Upper lobe of left lung (tissue), 4 donors: ENCODE measurements around the gene KAT7.

Source experiments
- POLR2A ChIP-seq, 4 donors: fragments of 450-650 bp; IDR thresholded peaks; one replicate each; pipeline ENCODE4 v1.5.1; 2016 to 2017; ENCODE audit warnings: antibody characterized with exemption in 4 of 4, mild to moderate bottlenecking in 2 of 4
- TF ChIP-seq, protein P1 (sequence below), 6 experiments: fragments of 450-650 bp in 4 of 6; fragments of 200-600 bp in 2 of 6; sonication (generic) in 2 of 6; IDR thresholded peaks; one replicate each; pipeline ENCODE4 v1.5.1; 2016 to 2019; ENCODE audit warnings: antibody characterized with exemption in 6 of 6

GRCh38 chr17:49798182-49798581 is 9.7 kb downstream of the KAT7 start:
- TF ChIP-seq, protein P1, sequence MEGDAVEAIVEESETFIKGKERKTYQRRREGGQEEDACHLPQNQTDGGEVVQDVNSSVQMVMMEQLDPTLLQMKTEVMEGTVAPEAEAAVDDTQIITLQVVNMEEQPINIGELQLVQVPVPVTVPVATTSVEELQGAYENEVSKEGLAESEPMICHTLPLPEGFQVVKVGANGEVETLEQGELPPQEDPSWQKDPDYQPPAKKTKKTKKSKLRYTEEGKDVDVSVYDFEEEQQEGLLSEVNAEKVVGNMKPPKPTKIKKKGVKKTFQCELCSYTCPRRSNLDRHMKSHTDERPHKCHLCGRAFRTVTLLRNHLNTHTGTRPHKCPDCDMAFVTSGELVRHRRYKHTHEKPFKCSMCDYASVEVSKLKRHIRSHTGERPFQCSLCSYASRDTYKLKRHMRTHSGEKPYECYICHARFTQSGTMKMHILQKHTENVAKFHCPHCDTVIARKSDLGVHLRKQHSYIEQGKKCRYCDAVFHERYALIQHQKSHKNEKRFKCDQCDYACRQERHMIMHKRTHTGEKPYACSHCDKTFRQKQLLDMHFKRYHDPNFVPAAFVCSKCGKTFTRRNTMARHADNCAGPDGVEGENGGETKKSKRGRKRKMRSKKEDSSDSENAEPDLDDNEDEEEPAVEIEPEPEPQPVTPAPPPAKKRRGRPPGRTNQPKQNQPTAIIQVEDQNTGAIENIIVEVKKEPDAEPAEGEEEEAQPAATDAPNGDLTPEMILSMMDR (IDR thresholded peaks at IDR 0.05): no peak
- no peak for TF ChIP-seq POLR2A (IDR thresholded peaks at IDR 0.05)
